ENCODE measurements around the gene ALOX15B. TPM values are rescaled to one million over a fixed set of nuclear protein-coding genes. Genes with fewer than 3 reads are reported as not detected.

The ALOX15B gene
- polyA plus RNA-seq, 3 donors: 1.7 to 2.8 (median 2.0) TPM

DNA sequence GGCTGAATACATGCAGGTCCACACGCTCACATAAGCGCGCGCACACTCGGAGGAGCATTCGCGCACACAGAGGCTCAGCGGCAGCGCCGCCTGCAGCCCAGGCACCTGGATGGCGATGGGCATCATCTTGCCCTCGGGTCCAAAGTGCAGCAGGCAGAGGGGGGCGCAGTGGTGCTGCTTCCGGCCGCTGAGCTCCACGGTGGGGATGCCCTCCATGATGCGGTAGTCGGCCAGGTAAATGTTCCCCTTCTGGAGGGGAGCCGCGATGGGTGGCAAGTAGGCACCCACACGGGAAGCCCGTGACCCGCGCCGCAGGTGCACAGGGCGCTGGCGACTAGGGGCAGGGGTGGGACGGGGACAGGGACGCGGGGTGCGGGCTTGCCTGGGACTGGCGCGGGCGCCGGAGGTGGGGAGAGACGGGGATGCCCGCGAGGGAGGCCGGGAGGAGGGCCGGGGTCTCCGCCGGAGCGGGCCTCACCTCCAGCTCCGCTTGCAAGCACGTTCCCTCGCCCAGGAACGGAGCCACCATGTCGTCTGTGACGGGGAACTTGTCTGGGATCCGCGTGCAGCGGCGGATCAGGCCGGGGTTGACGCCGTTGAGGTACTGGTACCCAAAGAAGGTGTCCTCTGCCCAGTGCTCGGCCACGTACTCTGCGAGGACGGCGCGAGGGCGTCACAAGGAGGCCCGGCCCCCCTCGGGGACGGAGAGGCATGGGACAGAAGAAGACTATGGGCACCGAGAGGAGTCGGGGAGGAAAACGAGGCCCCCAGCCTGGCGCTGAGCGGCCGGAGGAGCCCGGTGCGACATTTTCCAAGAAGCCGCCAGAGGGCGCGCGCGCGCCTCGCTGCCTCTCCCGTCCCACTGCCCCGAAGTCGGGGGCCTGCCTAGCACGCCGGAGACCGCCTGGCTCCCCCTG lies 40.7 kb downstream of the ALOX15B start:
- DNase-seq: peak; percentile 50 to 72 (median 62)
- H3K27me3 ChIP-seq (ENCODE audit: control insufficient read depth in 2 of 2, insufficient read depth in 2 of 2, low read length in 2 of 2): peaks cover 0 to 50% of the 10 kb centered on the region in 2 donors
- peaks cover 40 to 69% (median 53%) of the 10 kb centered on the region in 3 donors for H3K27me3 Mint-ChIP-seq (ENCODE audit: low read depth in 3 of 3)

DNA sequence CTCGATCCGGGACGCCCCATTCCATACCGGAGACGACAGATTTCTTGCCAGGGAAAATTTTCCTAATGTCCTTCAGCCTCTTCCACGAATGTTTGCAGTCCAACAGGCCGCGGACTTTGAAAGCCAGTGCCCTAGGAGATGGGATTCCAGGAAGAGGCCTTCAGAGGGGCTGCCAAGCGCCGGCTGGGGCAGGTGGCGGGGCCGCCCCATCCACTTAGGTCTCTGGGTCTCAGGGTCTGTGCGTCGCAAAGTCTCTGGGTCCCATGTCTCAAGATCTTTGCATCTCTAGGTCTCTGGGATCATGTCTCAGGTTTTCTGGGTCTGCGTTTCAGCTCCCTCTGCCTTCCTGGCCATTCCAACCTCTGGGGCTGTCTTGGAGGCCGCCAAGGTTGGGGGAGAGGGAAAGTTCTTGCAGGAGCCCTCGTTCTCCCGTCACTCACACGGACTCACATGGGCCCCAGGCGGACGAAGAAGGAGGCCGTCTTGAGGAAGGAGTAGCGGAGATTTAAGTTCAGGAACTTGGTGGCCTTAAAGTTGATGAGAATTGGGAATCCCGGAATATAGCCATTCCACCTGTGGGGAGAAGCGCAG lies 41.4 kb downstream of the ALOX15B start:
- Histone ChIP-seq H3K9me3 (replicated peaks in 1 of 2; ENCODE audit: control insufficient read depth in 1 of 2, insufficient read depth in 1 of 2, low read length in 2 of 2) (no peaks in the 10 kb centered on the region), H3K79me2 (ENCODE audit: insufficient read depth, low read length) (no peaks in the 10 kb centered on the region), H3K27ac (ENCODE audit: low read depth in 1 of 2, low read length in 2 of 2) (no peak overlapping the region), H2AFZ (ENCODE audit: insufficient read depth, low read depth, low read length, poor library complexity, severe bottlenecking) (peak overlapping the region; percentile 90), H4K20me1 (ENCODE audit: insufficient read depth, low read length) (no peaks in the 10 kb centered on the region), H3K4me2 (replicated peaks; ENCODE audit: extremely low read depth, low read length, poor library complexity, severe bottlenecking) (peak overlapping the region; percentile 84), H3K27me3 (ENCODE audit: control insufficient read depth in 2 of 2, insufficient read depth in 2 of 2, low read length in 2 of 2) (peaks cover 0 to 43% of the 10 kb centered on the region in 2 donors), H3K4me1 (ENCODE audit: control insufficient read depth in 1 of 2, insufficient read depth in 2 of 2, low read length in 2 of 2) (peaks cover 15 to 17% of the 10 kb centered on the region in 2 donors), H3K4me3 (replicated peaks in 1 of 3; ENCODE audit: low read depth in 2 of 3, low read length in 3 of 3) (peak overlapping the region in 1 of 3 experiments; percentile 72), H3K9ac (ENCODE audit: insufficient read depth, low read length, poor library complexity, severe bottlenecking) (no peak overlapping the region), H3K36me3 (replicated peaks in 1 of 2; ENCODE audit: control insufficient read depth in 1 of 2, insufficient read depth in 2 of 2, low read length in 2 of 2) (no peaks in the 10 kb centered on the region)
- TF ChIP-seq, protein P1, sequence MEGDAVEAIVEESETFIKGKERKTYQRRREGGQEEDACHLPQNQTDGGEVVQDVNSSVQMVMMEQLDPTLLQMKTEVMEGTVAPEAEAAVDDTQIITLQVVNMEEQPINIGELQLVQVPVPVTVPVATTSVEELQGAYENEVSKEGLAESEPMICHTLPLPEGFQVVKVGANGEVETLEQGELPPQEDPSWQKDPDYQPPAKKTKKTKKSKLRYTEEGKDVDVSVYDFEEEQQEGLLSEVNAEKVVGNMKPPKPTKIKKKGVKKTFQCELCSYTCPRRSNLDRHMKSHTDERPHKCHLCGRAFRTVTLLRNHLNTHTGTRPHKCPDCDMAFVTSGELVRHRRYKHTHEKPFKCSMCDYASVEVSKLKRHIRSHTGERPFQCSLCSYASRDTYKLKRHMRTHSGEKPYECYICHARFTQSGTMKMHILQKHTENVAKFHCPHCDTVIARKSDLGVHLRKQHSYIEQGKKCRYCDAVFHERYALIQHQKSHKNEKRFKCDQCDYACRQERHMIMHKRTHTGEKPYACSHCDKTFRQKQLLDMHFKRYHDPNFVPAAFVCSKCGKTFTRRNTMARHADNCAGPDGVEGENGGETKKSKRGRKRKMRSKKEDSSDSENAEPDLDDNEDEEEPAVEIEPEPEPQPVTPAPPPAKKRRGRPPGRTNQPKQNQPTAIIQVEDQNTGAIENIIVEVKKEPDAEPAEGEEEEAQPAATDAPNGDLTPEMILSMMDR (IDR thresholded peaks at IDR 0.05): peak; percentile 57
- Mint-ChIP-seq H3K27ac (peak overlapping the region in 1 of 7 donors; percentile 61), H3K4me3 (peak overlapping the region; percentile 74 to 89), H3K27me3 (ENCODE audit: low read depth in 3 of 3) (peaks cover 32 to 61% (median 45%) of the 10 kb centered on the region in 3 donors), H3K4me1 (peaks cover 11% of the 10 kb centered on the region), H3K9me3 (peaks cover 0 to 7% (median 2%) of the 10 kb centered on the region in 7 donors), H3K36me3 (peaks cover 0 to 3% of the 10 kb centered on the region in 2 donors)
- no peak for DNase-seq
- intact Hi-C loops (cut with micrococcal nuclease): no loop called here
- WGBS (ENCODE audit: insufficient coverage): 36% methylated on average over 20 of the region's 25 CpGs

More for the DNA sequence above, 40.7 kb downstream of the ALOX15B start:
- TF ChIP-seq, protein P1 (IDR thresholded peaks at IDR 0.05): peak; percentile 97
- H3K4me1 Mint-ChIP-seq: peaks cover 14% of the 10 kb centered on the region
- H3K27ac Mint-ChIP-seq: peak overlapping the region in 1 of 7 donors; percentile 61
- WGBS (ENCODE audit: insufficient coverage): under 1% methylated on average over 87 of the region's 87 CpGs
- Histone ChIP-seq H3K9me3 (replicated peaks in 1 of 2; ENCODE audit: control insufficient read depth in 1 of 2, insufficient read depth in 1 of 2, low read length in 2 of 2) (no peaks in the 10 kb centered on the region), H3K36me3 (replicated peaks in 1 of 2; ENCODE audit: control insufficient read depth in 1 of 2, insufficient read depth in 2 of 2, low read length in 2 of 2) (no peaks in the 10 kb centered on the region), H2AFZ (ENCODE audit: insufficient read depth, low read depth, low read length, poor library complexity, severe bottlenecking) (peak overlapping the region; percentile 90), H3K79me2 (ENCODE audit: insufficient read depth, low read length) (no peaks in the 10 kb centered on the region), H3K4me3 (replicated peaks in 1 of 3; ENCODE audit: low read depth in 2 of 3, low read length in 3 of 3) (peak overlapping the region; percentile 6 to 72 (median 39)), H3K27ac (ENCODE audit: low read depth in 1 of 2, low read length in 2 of 2) (no peak overlapping the region), H3K4me2 (replicated peaks; ENCODE audit: extremely low read depth, low read length, poor library complexity, severe bottlenecking) (peak overlapping the region; percentile 84), H3K4me1 (ENCODE audit: control insufficient read depth in 1 of 2, insufficient read depth in 2 of 2, low read length in 2 of 2) (peaks cover 15 to 17% of the 10 kb centered on the region in 2 donors), H4K20me1 (ENCODE audit: insufficient read depth, low read length) (no peaks in the 10 kb centered on the region), H3K9ac (ENCODE audit: insufficient read depth, low read length, poor library complexity, severe bottlenecking) (peak overlapping the region; percentile 23)
- H3K36me3 Mint-ChIP-seq: peaks cover 5 to 7% of the 10 kb centered on the region in 2 donors
- H3K4me3 Mint-ChIP-seq: peak overlapping the region; percentile 74 to 89
- H3K9me3 Mint-ChIP-seq: peaks cover 0 to 10% (median 2%) of the 10 kb centered on the region in 7 donors
- intact Hi-C loops (cut with micrococcal nuclease): no loop called here
